WTC11 (cell line): Measurements from ENCODE around the gene OAS2. TPM values are rescaled to one million over a fixed set of nuclear protein-coding genes. Genes with fewer than 3 reads are reported as not detected.

Experiments used
- ATAC-seq: fragments of 200-7000 bp; cut with Tn5 transposase; 2 replicates; pipeline ENCODE4 v1.10.0; 2021; ENCODE audit warnings: mild to moderate bottlenecking, moderate library complexity
- CTCF ChIA-PET: fragments of 300-600 bp; sonication (Branson Sonifier 250); formaldehyde crosslinking; loops from one replicate; lab custom pipeline; 2021; ENCODE audit warnings: antibody characterized with exemption; lab: Charles Lee
- POLR2A ChIA-PET: fragments of 350-600 bp; sonication (Branson Sonifier 250); formaldehyde crosslinking; loops from one replicate; lab custom pipeline; 2021; ENCODE audit warnings: antibody characterized with exemption; lab: Charles Lee
- DNase-seq: peaks from one replicate; pipeline ENCODE4 v3.0.0; 2021; ENCODE audit warnings: low spot score
- H3K27ac Mint-ChIP-seq: 2 replicates; pipeline ENCODE4 v1.8.0; 2021; ENCODE audit warnings: mixed read lengths
- H3K27me3 Mint-ChIP-seq: 2 replicates; pipeline ENCODE4 v1.8.0; 2021; ENCODE audit warnings: low read depth, mild to moderate bottlenecking, moderate library complexity, mixed read lengths
- H3K36me3 Mint-ChIP-seq: 2 replicates; pipeline ENCODE4 v1.8.0; 2021; ENCODE audit warnings: mixed read lengths
- H3K4me1 Mint-ChIP-seq: 2 replicates; pipeline ENCODE4 v1.8.0; 2022; ENCODE audit warnings: mixed read lengths
- H3K4me3 Mint-ChIP-seq: 2 replicates; pipeline ENCODE4 v1.8.0; 2021; ENCODE audit warnings: mild to moderate bottlenecking, moderate library complexity, mixed read lengths
- H3K9me3 Mint-ChIP-seq: 2 replicates; pipeline ENCODE4 v1.8.0; 2021; ENCODE audit warnings: mixed read lengths
- CBFB ChIP-seq: sonication (generic); formaldehyde crosslinking; IDR thresholded peaks from 2 replicates; pipeline ENCODE4 v1.8.1; 2022; ENCODE audit warnings: mild to moderate bottlenecking, low read depth, missing genetic modification reagents
- CDX4 ChIP-seq: fragments of 250-450 bp; sonication (Bioruptor Pico); IDR thresholded peaks from 2 replicates; pipeline ENCODE4 v1.9.0; 2021; ENCODE audit warnings: moderate library complexity, mild to moderate bottlenecking, inconsistent platforms, borderline replicate concordance
- CREM ChIP-seq: sonication (generic); formaldehyde crosslinking; IDR thresholded peaks from 2 replicates; pipeline ENCODE4 v1.8.1; 2022; ENCODE audit warnings: mild to moderate bottlenecking, missing genetic modification reagents, moderate library complexity
- E2F1 ChIP-seq: sonication (generic); formaldehyde crosslinking; IDR thresholded peaks from 2 replicates; pipeline ENCODE4 v1.8.0; 2022; ENCODE audit warnings: mild to moderate bottlenecking, missing genetic modification reagents
- EMX1 ChIP-seq: fragments of 250-450 bp; sonication (Bioruptor Pico); IDR thresholded peaks from 2 replicates; pipeline ENCODE4 v1.8.0; 2021; ENCODE audit warnings: mild to moderate bottlenecking
- FOXJ3 ChIP-seq: sonication (generic); formaldehyde crosslinking; IDR thresholded peaks from 2 replicates; pipeline ENCODE4 v1.9.0; 2021; ENCODE audit warnings: missing genetic modification reagents, mild to moderate bottlenecking, borderline replicate concordance
- FOXK1 ChIP-seq: sonication (generic); formaldehyde crosslinking; IDR thresholded peaks from 2 replicates; pipeline ENCODE4 v1.8.0; 2022; ENCODE audit warnings: mild to moderate bottlenecking, moderate library complexity, missing genetic modification reagents
- GABPB1 ChIP-seq: sonication (generic); formaldehyde crosslinking; IDR thresholded peaks from 2 replicates; pipeline ENCODE4 v1.8.1; 2023; ENCODE audit warnings: mild to moderate bottlenecking, missing genetic modification reagents
- HMGXB4 ChIP-seq: sonication (generic); formaldehyde crosslinking; IDR thresholded peaks from 2 replicates; pipeline ENCODE4 v1.8.1; 2023; ENCODE audit warnings: mild to moderate bottlenecking, moderate library complexity, missing genetic modification reagents
- IRF1 ChIP-seq: sonication (generic); formaldehyde crosslinking; IDR thresholded peaks from 2 replicates; pipeline ENCODE4 v1.8.0; 2023; ENCODE audit warnings: missing genetic modification reagents
- IRF2 ChIP-seq: sonication (generic); formaldehyde crosslinking; IDR thresholded peaks from 2 replicates; pipeline ENCODE4 v1.8.0; 2022; ENCODE audit warnings: low read depth, missing genetic modification reagents, borderline replicate concordance
- JAZF1 ChIP-seq: fragments of 250-450 bp; sonication (Bioruptor Pico); IDR thresholded peaks from 2 replicates; pipeline ENCODE4 v1.9.0; 2021; ENCODE audit warnings: moderate library complexity, mild to moderate bottlenecking, inconsistent platforms
- KAT7 ChIP-seq: sonication (generic); formaldehyde crosslinking; IDR thresholded peaks from 2 replicates; pipeline ENCODE4 v1.8.1; 2023; ENCODE audit warnings: missing genetic modification reagents, mild to moderate bottlenecking, borderline replicate concordance
- MXD4 ChIP-seq: fragments of 250-450 bp; sonication (Bioruptor Pico); IDR thresholded peaks from 2 replicates; pipeline ENCODE4 v1.8.0; 2021; ENCODE audit warnings: mild to moderate bottlenecking, moderate library complexity, borderline replicate concordance
- MYBL2 ChIP-seq: sonication (generic); formaldehyde crosslinking; IDR thresholded peaks from 2 replicates; pipeline ENCODE4 v1.8.1; 2023; ENCODE audit warnings: mild to moderate bottlenecking, moderate library complexity, missing genetic modification reagents
- NFATC4 ChIP-seq: fragments of 250-450 bp; sonication (Bioruptor Pico); IDR thresholded peaks from 2 replicates; pipeline ENCODE4 v1.9.0; 2021; ENCODE audit warnings: mild to moderate bottlenecking
- NFE2L1 ChIP-seq: sonication (generic); formaldehyde crosslinking; IDR thresholded peaks from 2 replicates; pipeline ENCODE4 v1.8.1; 2023; ENCODE audit warnings: missing genetic modification reagents
- NR3C1 ChIP-seq: sonication (generic); formaldehyde crosslinking; conservative IDR thresholded peaks from 2 replicates; pipeline ENCODE4 v1.8.1; 2023; ENCODE audit warnings: low read depth, mild to moderate bottlenecking, missing genetic modification reagents
- OVOL2 ChIP-seq: fragments of 250-450 bp; sonication (Bioruptor Pico); IDR thresholded peaks from 2 replicates; pipeline ENCODE4 v1.9.0; 2021; ENCODE audit warnings: mild to moderate bottlenecking, borderline replicate concordance
- PREB ChIP-seq: sonication (generic); formaldehyde crosslinking; IDR thresholded peaks from 2 replicates; pipeline ENCODE4 v1.8.1; 2022; ENCODE audit warnings: mild to moderate bottlenecking, missing genetic modification reagents, moderate library complexity, borderline replicate concordance
- RELA ChIP-seq: sonication (generic); formaldehyde crosslinking; IDR thresholded peaks from 2 replicates; pipeline ENCODE4 v1.8.1; 2022; ENCODE audit warnings: missing genetic modification reagents, mild to moderate bottlenecking, borderline replicate concordance
- SP1 ChIP-seq: sonication (generic); formaldehyde crosslinking; conservative IDR thresholded peaks from 2 replicates; pipeline ENCODE4 v1.8.1; 2022; ENCODE audit warnings: missing genetic modification reagents
- TCF7 ChIP-seq: sonication (generic); formaldehyde crosslinking; IDR thresholded peaks from 2 replicates; pipeline ENCODE4 v1.8.0; 2022; ENCODE audit warnings: mild to moderate bottlenecking, low read depth, missing genetic modification reagents, moderate library complexity
- TEAD1 ChIP-seq: sonication (generic); formaldehyde crosslinking; IDR thresholded peaks from 2 replicates; pipeline ENCODE4 v1.8.0; 2022; ENCODE audit warnings: mild to moderate bottlenecking, missing genetic modification reagents
- TEAD4 ChIP-seq: sonication (generic); formaldehyde crosslinking; IDR thresholded peaks from 2 replicates; pipeline ENCODE4 v1.8.0; 2022; ENCODE audit warnings: mild to moderate bottlenecking, missing genetic modification reagents
- TP53 ChIP-seq: sonication (generic); formaldehyde crosslinking; IDR thresholded peaks from 2 replicates; pipeline ENCODE4 v1.8.1; 2023; ENCODE audit warnings: mild to moderate bottlenecking, missing genetic modification reagents
- ZBTB21 ChIP-seq: sonication (generic); formaldehyde crosslinking; IDR thresholded peaks from 2 replicates; pipeline ENCODE4 v1.8.1; 2023; ENCODE audit warnings: mild to moderate bottlenecking, missing genetic modification reagents, borderline replicate concordance
- ZNF138 ChIP-seq: sonication (generic); formaldehyde crosslinking; conservative IDR thresholded peaks from 2 replicates; pipeline ENCODE4 v1.8.1; 2022; ENCODE audit warnings: mild to moderate bottlenecking, moderate library complexity, missing genetic modification reagents
- ZNF219 ChIP-seq: sonication (generic); formaldehyde crosslinking; IDR thresholded peaks from 2 replicates; pipeline ENCODE4 v1.8.0; 2023; ENCODE audit warnings: missing genetic modification reagents, mild to moderate bottlenecking, borderline replicate concordance
- ZNF671 ChIP-seq: fragments of 250-450 bp; sonication (Bioruptor Pico); IDR thresholded peaks from 2 replicates; pipeline ENCODE4 v1.8.0; 2021; ENCODE audit warnings: mild to moderate bottlenecking
- total RNA-seq: library from RNA; stranded (reverse); gene quantifications from 3 replicates; pipeline ENCODE4 v1.2.3, GENCODE V29; 2021

OAS2 gene
- total RNA-seq, 1 experiment from 2014 or later = 0.28 TPM

GRCh38 chr12:112986291-112986800 lies 8.0 kb downstream of the OAS2 start:
- Mint-ChIP-seq H3K4me1 (peaks cover 15% of the 10 kb centered on the region), H3K9me3 (peaks cover 35% of the 10 kb centered on the region), H3K4me3 (no peak overlapping the region), H3K27me3 (no peaks in the 10 kb centered on the region), H3K36me3 (peaks cover 4% of the 10 kb centered on the region; the same call in 1 of the 2 replicates), H3K27ac (no peak overlapping the region)
- no peak for TF ChIP-seq TP53 (CRISPR knock-in tag)
- no peak for TF ChIP-seq MYBL2 (CRISPR knock-in tag)
- TF ChIP-seq PREB (CRISPR knock-in tag) = no peak
- no peak for TF ChIP-seq ZNF671 (CRISPR knock-in tag)
- no peak for TF ChIP-seq MXD4 (CRISPR knock-in tag)
- no peak for TF ChIP-seq IRF2 (CRISPR knock-in tag)
- no peak for TF ChIP-seq NFE2L1 (CRISPR knock-in tag)
- TF ChIP-seq JAZF1 (CRISPR knock-in tag) = no peak
- TF ChIP-seq E2F1 (CRISPR knock-in tag) = no peak
- TF ChIP-seq OVOL2 = no peak
- TF ChIP-seq CBFB (CRISPR knock-in tag) = no peak
- no peak for TF ChIP-seq EMX1
- TF ChIP-seq KAT7 (CRISPR knock-in tag) = no peak
- no peak for TF ChIP-seq ZBTB21 (CRISPR knock-in tag)
- ChIA-PET POLR2A (no interaction called here), CTCF (no interaction called here)
- DNase-seq (no peak), ATAC-seq (no peak)

- Mint-ChIP-seq H3K27me3 (no peaks in the 10 kb centered on the region), H3K9me3 (peaks cover 36% of the 10 kb centered on the region), H3K4me3 (no peak overlapping the region), H3K36me3 (peaks cover 4% of the 10 kb centered on the region; the same call in 1 of the 2 replicates), H3K27ac (no peak overlapping the region), H3K4me1 (peaks cover 16% of the 10 kb centered on the region)
- ChIA-PET POLR2A (no interaction called here), CTCF (interaction anchor here (1.3 kb wide), 1 partner anchor 87 kb away, joined by 3 read pairs; no protein-coding TSS in a partner anchor)
- no peak for DNase-seq
- ATAC-seq = no peak
- TF ChIP-seq E2F1 (CRISPR knock-in tag) = no peak
- TF ChIP-seq ZNF219 (CRISPR knock-in tag) = no peak
- TF ChIP-seq NFATC4 (CRISPR knock-in tag) = no peak
- TF ChIP-seq TCF7 (CRISPR knock-in tag) = no peak
- no peak for TF ChIP-seq ZNF138 (CRISPR knock-in tag)
- TF ChIP-seq CREM = no peak
- no peak for TF ChIP-seq HMGXB4
- no peak for TF ChIP-seq TEAD1
- TF ChIP-seq FOXJ3 (CRISPR knock-in tag) = no peak
- no peak for TF ChIP-seq RELA (CRISPR knock-in tag)
- no peak for TF ChIP-seq IRF1 (CRISPR knock-in tag)
- TF ChIP-seq SP1 (CRISPR knock-in tag) = no peak
- no peak for TF ChIP-seq GABPB1 (CRISPR knock-in tag)
- TF ChIP-seq CDX4 (CRISPR knock-in tag) = no peak
- TF ChIP-seq FOXK1 (CRISPR knock-in tag) = no peak
- no peak for TF ChIP-seq IRF2 (CRISPR knock-in tag)
- TF ChIP-seq NR3C1 (CRISPR knock-in tag) = no peak
- no peak for TF ChIP-seq TEAD4 (CRISPR knock-in tag)
Measured at GRCh38 chr12:112987561-112987960, 9.2 kb downstream of the OAS2 start.
